Activated T-cell treated with anti-CD3 and anti-CD28 coated beads, Interleukin-2, amount 50 U/mL, for 48 hours (primary cell): ENCODE measurements around the gene NDOR1.
"Not testable (repeated sequence)": the region's sequence is repeated elsewhere in the genome, so short reads cannot be mapped to it uniquely, and the experiment has no call there.

ENCODE experiments used
- DNase-seq, 2 experiments: peaks; one replicate each; pipeline ENCODE4 v3.0.0-alpha.2; 2020

The NDOR1 gene

DNA sequence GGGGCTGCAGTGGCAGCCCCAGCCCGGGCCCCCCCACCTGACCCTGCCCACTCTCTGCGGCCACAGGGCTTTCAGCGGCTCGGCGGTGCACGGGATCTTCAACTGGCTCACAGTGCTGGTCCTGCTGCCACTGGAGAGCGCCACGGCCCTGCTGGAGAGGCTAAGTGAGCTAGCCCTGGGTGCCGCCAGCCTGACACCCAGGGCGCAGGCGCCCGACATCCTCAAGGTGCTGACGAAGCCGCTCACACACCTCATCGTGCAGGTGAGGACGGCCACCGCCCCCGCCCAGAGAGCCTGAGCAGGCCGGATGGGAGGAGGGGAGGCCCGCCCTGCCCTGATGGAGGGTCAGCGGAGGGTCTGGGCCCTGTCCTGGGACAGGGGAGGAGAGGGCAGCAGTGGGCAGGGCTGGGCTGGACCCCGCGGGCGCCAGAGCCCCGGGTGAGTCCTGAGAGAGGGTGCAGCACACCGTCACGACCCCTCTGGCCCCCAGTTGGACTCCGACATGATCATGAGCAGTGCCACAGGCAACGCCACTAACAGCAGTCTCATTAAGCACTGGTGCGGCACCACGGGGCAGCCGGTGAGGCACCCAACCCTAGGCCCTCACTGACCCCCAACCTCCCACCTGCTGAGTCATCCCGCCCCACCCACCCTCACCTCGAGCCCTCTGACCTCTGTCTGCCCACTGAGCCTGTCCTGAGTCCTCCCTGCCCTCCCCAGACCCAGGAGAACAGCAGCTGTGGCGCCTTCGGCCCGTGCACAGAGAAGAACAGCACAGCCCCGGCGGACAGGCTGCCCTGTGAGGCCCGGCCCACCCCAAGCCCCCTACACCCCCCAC, 27.9 kb downstream of the NDOR1 start:
- DNase-seq: no peak

DNA sequence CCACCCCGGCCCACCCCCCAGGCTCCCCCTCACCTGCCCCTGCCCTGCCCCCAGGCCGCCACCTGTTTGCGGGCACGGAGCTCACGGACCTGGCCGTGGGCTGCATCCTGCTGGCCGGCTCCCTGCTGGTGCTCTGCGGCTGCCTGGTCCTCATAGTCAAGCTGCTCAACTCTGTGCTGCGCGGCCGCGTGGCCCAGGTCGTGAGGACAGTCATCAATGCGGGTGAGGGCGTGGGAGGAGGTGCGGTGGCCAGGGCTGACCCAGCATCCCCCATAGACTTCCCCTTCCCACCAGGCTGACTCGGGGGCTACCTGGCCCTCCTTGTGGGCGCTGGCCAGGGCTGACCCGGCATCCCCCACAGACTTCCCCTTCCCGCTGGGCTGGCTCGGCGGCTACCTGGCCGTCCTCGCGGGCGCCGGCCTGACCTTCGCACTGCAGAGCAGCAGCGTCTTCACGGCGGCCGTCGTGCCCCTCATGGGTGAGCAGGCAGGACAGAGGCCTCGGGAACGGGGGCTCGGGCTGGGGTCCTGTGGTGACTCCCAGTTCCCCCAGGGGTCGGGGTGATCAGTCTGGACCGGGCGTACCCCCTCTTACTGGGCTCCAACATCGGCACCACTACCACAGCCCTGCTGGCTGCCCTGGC, 28.7 kb downstream of the NDOR1 start:
- no peak for DNase-seq

DNA sequence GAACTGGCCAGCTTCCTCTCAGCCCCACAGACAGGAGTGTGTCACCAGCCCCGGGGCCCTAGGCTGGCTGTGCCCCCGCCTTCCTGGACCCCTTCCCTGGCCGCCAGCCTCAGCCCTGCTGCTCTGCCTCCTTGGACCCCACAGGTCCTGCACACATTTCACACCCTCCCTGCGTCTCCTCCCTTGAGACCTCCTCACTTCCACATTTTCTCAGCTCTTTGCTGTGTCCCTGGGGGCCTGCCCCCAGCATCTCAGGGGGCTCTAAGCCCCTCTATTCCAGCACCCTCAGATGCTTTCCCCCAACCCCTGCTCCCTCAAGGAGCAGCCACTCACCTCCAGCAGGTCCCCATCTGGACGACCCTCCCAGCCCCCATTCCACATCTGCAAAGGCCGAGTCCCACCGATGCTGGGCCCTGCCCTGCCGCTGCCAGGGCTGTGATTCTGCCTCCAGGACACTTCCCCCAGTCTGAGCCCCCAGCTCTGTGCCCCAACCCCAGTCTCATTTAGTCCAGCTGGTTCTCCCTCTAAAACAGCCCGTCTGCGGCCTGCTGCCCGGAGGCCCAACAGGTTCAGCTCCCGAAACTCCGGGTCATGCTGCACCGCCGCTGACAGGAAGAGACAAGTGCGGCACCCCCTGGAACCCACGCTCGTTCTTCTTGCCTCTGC, 29.4 kb downstream of the NDOR1 start:
- DNase-seq: no peak

DNA sequence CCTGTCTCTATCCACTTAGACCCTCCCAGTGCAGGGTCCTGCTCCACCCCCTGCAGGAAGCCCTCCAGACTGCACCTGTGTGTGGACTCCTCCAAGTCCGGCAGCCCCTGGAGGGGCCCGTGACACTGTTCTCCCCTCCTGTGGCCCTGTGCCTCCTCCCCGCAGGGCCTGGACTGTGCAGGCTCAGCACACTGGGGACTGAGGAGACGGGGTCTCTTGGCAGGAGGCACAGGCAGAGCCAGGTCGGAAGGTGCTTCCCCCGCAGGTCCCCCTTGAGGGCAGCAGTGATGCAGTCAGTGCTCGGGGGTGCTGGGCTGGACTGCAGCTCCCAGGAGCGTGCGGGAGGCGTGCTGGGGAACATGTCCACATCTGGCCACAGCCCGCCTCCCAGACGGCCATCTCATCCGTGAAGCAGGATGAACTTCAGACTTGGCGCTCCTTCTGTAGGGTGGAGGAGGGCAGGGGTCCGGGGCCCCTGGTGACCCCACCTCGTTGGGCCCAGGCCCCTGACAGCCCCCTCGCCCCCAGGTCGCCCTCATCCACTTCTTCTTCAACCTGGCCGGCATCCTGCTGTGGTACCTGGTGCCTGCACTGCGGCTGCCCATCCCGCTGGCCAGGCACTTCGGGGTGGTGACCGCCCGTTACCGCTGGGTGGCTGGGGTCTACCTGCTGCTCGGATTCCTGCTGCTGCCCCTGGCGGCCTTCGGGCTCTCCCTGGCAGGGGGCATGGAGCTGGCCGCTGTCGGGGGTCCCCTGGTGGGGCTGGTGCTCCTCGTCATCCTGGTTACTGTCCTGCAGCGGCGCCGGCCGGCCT, 30.1 kb downstream of the NDOR1 start:
- no peak for DNase-seq

DNA sequence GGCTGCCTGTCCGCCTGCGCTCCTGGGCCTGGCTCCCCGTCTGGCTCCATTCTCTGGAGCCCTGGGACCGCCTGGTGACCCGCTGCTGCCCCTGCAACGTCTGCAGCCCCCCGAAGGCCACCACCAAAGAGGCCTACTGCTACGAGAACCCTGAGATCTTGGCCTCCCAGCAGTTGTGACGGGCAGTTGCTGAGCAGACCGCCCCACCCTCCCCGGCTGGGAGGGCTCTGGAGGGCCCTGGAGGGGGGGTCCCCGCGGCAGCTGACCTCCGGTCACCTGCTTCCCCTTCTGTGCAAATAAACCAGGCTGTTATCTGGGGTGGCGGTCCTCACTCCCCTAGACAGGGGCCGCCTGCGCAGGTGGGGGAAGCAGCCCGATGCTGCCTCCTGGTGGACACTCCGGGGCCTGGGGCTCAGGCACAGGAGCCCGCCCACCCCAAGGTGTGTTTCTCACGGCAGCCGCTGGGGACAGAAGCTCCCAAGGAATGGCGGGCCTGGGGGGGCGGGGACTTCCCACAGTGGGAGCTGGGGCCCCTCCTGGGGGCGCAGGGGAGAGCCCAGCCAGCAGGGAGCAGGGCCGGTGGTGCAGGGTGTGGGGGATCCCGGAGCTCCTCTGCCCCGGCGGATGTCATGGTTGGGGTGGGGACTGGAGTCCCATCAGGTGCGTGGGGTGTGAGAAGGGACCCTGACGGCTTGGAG, 30.9 kb downstream of the NDOR1 start:
- peak; percentile 95 for DNase-seq

DNA sequence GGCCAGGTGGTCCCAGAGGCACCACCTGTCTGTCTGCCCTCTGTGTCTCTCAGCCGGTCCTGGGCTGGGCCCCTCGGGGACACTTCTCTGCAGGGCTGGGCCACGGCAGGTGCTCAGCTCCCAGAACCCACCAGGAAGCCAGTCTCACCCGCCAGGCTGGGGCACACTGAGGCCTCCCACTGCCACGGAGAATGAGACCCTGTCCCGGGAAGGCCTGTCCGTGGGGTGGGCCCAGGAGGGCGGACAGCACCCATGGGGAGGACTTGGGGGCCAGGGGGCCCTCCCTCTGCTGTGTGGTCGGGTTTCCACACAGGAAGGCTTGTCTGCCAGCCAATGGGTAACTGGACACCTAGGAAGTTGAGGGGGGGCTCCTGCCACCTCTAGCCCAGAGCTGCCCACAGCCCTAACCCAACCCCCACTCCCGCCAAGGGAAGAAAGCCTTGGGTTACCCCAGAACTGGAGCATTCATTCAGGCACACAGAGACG, 31.5 kb downstream of the NDOR1 start:
- DNase-seq: no peak

DNA sequence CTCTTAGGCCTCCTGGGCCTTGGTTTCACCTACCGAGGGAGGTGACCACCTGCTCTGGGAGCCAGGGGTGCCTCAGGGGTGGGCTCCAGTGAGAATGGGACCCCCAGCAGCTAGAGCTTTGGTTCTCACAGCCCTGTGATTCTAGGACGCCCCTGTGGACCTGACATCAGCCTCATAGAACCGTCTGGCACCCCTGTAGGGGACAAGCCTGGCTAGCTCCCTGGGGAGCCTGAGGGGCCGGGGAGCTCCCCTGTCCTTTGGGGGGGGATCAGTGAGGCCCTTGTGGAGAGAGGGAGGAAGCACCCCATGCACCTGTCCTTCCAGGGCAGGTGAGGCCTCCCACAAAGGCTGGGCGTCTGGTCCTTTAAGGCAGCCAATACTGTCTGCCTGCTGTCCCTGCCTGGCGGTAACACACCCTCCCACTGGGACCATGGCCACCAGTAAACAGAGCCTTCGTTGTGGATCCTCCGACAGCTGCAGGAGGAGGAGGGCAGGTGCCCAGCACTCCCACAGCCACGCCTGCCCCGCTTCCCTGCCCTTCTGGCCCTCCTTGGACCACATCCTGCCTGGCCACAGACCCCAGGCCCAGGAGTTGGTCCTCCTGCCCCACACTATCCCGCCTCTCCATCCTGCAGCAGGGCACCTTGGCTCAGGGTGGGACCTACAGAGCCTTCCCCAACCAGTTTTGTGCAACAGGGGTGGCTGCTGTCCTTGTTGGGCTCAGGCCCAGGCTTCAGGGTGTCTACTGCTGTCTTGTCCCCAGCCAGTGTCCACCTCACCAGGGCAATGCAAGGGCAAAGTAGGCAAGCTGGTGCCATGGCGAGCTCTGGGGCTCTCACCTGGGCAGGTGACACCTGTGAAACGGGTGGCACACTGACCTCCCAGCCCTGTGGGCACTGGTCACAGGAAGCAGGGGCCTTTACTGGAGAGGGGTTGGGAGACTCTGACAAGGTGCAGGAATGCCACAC, 32.5 kb downstream of the NDOR1 start:
- no peak for DNase-seq

DNA sequence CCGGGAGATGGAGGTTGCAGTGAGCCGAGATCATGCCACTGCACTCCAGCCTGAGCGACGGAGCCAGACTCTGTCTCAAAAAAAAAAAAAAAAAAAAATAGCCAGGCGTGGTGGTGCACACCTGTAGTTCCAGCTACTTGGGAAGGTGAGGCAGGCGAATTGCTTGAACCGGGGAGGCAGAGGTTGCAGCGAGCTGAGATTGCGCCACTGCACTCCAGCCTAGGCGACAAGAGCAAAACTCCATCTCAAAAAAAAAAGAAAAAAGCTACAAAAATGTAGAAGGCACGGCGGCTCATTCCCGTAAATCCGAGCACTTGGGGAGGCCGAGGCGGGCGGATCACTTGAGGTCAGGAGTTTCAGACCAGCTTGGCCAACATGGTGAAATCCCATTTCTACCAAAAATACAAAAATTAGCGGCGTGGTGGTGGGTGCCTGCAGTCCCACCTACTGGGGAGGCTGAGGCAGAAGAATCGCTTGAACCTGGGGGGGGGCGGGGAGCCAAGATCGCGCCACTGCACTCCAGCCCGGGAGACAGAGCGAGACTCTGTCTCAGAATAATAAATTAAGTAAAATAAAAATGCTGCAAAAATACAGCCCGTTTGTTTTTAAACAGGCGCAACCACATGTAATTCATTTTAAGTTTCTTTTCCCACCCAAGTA, 34.2 kb downstream of the NDOR1 start:
- DNase-seq: not testable (repeated sequence)

DNA sequence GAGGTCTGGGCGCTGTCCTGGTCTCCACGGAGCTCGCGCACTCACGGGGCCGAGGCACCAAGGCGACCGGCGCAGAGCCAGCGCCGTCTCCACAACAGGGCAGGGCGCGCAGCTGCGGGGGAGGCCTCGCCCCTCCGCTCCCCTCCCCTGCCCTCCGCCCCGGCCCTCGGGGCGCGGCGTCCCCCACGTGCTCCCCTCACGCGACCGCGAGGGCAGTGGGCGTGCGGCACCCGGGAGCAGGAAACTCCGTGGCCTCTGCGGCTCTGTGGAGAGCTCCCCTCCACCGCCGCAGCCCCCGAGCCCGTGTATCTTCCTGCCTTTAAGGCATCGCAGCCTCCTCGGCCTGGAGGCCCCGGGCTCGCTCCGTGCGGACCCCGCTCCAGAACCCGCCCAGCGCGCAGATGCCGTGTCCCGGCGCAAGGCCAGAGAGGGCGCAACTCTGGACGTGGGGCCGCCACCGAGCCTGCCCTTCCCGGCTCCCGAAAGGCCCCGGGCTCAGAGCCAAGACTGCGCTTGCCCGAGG, 34.9 kb downstream of the NDOR1 start:
- DNase-seq: no peak

DNA sequence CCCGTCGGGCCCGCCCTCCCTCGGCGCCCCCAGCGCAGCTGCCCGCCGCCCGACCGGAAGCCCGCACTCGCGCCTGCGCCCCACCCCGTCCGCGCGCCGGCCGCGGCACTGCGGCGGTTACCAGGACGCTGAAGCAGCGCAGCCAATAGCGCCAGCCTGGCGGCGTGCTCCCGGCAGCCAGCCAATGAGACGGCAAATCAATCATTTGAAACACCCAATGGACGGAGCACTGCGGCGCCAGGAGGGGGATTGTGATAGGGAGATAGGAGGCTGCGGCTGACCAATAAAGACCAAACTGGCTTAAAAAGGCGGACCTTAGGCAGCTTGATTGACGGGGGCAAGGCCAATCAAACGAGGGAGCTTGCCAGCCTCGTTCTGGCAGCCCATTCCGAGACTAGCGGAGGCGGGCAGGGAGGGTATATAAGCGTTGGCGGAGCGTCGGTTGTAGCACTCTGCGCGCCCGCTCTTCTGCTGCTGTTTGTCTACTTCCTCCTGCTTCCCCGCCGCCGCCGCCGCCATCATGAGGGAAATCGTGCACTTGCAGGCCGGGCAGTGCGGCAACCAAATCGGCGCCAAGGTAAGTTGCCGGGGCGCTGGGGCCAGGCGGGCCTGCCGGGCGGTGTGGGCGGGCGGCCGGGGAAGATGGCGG, 35.5 kb downstream of the NDOR1 start, which contains the start of gene TUBB4B:
Gene TUBB4B, plus strand, starts transcription at position 447 of the 649 bp plus-strand sequence. Its CDS starts 74 bp downstream, at position 521.
- DNase-seq: peak; percentile 97

DNA sequence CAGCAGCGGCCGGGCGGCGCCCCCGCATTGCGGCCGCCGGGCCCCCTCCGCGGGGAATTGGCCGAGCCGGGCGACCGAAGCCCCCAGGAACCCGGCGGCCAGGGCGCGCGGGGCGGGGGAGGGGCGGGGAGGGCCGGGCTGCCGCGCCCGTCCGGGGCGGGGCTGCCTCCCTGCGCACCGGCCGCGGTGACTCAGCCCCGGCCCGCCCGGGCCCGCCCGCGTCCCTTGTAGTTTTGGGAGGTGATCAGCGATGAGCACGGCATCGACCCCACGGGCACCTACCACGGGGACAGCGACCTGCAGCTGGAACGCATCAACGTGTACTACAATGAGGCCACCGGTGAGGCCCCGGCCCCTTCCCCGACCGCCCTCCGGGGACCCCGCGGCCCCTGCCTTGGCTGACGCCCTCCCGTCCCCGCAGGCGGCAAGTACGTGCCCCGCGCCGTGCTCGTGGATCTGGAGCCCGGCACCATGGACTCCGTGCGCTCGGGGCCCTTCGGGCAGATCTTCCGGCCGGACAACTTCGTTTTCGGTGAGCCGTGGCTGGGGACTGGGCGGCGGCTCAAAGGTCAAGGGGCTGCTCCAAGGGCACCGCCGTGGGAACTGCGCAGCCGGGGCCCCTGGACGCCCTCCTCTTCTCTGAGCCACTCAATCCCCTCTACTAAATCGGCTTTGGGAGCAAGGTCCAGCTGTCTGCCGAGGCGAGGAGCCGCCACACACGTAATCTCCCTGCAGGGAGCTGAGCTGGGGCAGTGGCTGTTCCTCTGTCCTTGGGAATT, 36.2 kb downstream of the NDOR1 start:
- DNase-seq: peak; percentile 70 to 78

DNA sequence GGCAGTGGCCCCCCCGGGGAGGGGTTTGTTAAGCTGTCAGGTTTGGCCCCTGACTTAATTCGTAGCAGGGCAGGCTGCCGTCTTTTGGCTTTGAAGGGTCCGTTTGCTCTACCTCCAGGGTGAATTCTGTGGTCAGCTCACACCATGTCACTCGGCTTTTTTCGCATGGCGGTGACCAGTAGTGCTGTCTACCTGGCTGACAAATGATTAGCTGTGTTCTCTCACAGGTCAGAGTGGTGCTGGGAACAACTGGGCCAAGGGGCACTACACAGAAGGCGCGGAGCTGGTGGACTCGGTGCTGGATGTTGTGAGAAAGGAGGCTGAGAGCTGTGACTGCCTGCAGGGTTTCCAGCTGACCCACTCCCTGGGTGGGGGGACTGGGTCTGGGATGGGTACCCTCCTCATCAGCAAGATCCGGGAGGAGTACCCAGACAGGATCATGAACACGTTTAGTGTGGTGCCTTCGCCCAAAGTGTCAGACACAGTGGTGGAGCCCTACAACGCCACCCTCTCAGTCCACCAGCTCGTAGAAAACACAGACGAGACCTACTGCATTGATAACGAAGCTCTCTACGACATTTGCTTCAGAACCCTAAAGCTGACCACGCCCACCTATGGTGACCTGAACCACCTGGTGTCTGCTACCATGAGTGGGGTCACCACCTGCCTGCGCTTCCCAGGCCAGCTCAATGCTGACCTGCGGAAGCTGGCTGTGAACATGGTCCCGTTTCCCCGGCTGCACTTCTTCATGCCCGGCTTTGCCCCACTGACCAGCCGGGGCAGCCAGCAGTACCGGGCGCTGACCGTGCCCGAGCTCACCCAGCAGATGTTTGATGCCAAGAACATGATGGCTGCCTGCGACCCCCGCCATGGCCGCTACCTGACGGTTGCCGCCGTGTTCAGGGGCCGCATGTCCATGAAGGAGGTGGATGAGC, 37.0 kb downstream of the NDOR1 start:
- DNase-seq: no peak

DNA sequence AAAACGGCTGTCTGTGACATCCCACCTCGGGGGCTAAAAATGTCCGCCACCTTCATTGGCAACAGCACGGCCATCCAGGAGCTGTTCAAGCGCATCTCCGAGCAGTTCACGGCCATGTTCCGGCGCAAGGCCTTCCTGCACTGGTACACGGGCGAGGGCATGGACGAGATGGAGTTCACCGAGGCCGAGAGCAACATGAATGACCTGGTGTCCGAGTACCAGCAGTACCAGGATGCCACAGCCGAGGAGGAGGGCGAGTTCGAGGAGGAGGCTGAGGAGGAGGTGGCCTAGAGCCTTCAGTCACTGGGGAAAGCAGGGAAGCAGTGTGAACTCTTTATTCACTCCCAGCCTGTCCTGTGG, 37.7 kb downstream of the NDOR1 start:
- not testable (repeated sequence) for DNase-seq

DNA sequence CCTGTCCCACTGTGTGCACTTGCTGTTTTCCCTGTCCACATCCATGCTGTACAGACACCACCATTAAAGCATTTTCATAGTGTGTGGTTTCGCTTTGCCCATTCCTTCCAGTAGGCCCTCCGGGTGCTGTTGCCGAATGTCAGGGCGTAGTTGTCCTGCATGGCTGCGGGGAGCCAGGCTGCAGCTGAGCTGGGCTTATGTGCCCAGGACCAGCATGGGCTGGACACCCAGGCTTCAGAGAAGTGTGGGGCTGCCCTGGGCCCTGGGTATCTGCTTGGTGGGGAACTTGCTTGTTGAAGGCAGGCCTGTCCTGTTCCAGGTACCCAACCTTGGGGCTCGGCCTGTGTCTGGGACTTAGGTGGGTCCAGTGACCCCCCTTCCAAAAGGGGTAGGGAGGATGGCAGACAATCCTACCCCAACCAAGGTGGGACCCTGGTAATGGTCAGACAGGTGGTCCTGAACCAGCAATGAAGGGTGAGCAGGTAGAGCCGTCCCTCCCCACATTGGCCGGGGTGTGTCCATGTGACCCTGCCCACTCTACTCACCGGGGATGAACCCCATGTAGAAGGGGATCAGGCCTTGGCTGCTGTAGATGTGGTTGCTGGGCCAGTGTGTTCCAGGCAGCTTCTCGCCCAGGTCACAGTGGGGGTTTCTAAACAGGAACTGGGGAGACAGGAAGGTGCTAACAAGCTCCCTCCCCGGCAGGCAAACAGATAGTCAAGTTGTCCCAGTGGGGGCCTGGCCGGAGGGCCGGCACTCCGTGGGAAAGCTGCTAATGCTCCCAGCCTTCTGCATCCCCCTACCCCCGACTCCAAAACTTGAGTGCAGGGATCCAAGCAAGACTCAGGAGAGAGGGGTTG, 38.4 kb downstream of the NDOR1 start:
- peak in 1 of 2 experiments; percentile 57 for DNase-seq

DNA sequence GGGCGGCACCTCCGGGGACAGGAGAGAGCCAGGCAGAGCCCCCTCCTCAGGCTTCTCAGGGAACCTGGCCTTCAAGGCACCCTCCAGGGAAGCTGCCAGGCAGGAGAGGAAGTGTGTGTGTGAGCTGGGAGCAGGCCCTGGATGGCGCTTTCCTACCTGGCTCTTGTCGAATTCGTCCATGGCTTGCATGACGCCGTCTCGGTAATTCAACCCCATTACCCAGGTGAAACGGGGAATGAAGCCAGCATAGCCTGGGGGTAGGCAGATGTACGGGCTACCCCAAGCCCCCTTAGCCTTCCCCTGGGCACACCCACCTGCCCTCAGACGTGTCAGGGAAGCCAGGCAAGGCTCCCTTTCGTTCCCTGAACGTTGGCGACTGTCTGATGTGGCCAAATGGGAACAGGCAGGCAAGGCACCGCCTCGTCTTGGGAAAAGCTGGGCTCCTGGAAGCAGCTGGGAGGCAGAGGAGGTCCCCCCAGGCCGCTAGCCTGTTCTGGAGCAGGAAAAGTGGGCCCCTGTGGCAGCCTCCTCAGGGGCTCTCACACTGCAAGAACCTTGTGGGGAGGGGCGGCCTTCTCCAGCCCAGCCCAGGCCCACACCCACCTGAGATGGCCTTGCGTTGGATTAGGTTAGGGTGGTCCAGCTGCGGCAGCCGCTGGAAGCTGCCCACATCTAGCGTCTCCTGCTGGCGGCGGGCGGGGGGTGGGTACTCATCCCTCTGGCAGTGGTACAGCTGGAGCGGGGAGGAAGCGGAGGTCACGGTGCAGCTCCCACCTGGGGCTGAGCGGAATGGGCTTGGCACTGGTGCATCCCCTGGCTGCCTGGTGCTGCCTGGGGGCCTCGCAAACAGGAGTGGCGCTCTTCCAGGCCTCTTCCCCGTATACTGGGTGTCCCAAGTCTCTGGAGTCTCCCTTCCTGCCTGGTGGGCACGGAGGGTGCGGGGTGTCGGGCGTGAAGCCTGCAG, 39.3 kb downstream of the NDOR1 start:
- no peak for DNase-seq
